ENCODE results near the gene NACC2. TPM values are rescaled to one million over a fixed set of nuclear protein-coding genes. Genes with fewer than 3 reads are reported as not detected.

Gene NACC2
- total and polyA plus RNA-seq, 9 of the 15 experiments (the other 6 are each of a cell fraction or from before 2014, with no cell fraction given) = 0.70 to 25.1 (median 5.6) TPM

DNA sequence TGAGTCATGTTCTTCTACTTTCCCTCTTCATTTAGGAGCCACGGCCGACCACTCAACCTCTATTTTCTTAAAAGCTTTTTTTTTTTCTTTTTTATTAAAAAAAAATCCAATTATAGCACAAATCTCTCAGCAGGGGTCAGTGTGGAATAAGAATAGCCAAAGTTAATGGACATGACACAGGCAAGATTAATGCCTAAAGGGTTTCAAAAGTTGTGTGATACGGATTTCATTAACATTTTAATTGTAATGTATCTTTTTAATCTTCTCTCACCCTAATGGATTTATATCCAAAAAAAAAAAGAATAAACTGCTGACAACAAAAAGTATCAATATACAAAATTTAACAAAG is 5.4 kb downstream of the NACC2 start (continued):
- TF ChIP-seq, protein P1, sequence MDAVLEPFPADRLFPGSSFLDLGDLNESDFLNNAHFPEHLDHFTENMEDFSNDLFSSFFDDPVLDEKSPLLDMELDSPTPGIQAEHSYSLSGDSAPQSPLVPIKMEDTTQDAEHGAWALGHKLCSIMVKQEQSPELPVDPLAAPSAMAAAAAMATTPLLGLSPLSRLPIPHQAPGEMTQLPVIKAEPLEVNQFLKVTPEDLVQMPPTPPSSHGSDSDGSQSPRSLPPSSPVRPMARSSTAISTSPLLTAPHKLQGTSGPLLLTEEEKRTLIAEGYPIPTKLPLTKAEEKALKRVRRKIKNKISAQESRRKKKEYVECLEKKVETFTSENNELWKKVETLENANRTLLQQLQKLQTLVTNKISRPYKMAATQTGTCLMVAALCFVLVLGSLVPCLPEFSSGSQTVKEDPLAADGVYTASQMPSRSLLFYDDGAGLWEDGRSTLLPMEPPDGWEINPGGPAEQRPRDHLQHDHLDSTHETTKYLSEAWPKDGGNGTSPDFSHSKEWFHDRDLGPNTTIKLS (IDR thresholded peaks at IDR 0.05; ENCODE audit: borderline replicate concordance, low read depth) = no peak
- peak; percentile 43; the same call in 1 of the 2 replicates for TF ChIP-seq SMC3 (conservative IDR thresholded peaks at IDR 0.05; ENCODE audit: insufficient read depth, low read depth, low read length)
- no peak for TF ChIP-seq ZNF274 (IDR thresholded peaks at IDR 0.05; ENCODE audit: borderline replicate concordance, low read depth, low read length)
- TF ChIP-seq ZEB2 (IDR thresholded peaks at IDR 0.05) = no peak
- TF ChIP-seq NONO (IDR thresholded peaks at IDR 0.05; ENCODE audit: low read depth in 2 of 2, low read length in 1 of 2) = no peak
- TF ChIP-seq ZNF324 (CRISPR knock-in tag; IDR thresholded peaks at IDR 0.05) = no peak
- no peak for TF ChIP-seq MYNN (IDR thresholded peaks at IDR 0.05)
- no peak for TF ChIP-seq MYNN (CRISPR knock-in tag; IDR thresholded peaks at IDR 0.05)
- TF ChIP-seq, protein P2, sequence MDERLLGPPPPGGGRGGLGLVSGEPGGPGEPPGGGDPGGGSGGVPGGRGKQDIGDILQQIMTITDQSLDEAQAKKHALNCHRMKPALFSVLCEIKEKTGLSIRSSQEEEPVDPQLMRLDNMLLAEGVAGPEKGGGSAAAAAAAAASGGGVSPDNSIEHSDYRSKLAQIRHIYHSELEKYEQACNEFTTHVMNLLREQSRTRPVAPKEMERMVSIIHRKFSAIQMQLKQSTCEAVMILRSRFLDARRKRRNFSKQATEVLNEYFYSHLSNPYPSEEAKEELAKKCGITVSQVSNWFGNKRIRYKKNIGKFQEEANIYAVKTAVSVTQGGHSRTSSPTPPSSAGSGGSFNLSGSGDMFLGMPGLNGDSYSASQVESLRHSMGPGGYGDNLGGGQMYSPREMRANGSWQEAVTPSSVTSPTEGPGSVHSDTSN (CRISPR knock-in tag; IDR thresholded peaks at IDR 0.05; ENCODE audit: low read depth) = no peak
- TF ChIP-seq, protein P2 (tag; conservative IDR thresholded peaks at IDR 0.05; ENCODE audit: low read depth) = peak; percentile 88
- TF ChIP-seq, protein P3, sequence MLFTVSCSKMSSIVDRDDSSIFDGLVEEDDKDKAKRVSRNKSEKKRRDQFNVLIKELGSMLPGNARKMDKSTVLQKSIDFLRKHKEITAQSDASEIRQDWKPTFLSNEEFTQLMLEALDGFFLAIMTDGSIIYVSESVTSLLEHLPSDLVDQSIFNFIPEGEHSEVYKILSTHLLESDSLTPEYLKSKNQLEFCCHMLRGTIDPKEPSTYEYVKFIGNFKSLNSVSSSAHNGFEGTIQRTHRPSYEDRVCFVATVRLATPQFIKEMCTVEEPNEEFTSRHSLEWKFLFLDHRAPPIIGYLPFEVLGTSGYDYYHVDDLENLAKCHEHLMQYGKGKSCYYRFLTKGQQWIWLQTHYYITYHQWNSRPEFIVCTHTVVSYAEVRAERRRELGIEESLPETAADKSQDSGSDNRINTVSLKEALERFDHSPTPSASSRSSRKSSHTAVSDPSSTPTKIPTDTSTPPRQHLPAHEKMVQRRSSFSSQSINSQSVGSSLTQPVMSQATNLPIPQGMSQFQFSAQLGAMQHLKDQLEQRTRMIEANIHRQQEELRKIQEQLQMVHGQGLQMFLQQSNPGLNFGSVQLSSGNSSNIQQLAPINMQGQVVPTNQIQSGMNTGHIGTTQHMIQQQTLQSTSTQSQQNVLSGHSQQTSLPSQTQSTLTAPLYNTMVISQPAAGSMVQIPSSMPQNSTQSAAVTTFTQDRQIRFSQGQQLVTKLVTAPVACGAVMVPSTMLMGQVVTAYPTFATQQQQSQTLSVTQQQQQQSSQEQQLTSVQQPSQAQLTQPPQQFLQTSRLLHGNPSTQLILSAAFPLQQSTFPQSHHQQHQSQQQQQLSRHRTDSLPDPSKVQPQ (CRISPR knock-in tag; IDR thresholded peaks at IDR 0.05; ENCODE audit: borderline replicate concordance) = no peak
- TF ChIP-seq ZC3H4 (CRISPR knock-in tag; IDR thresholded peaks at IDR 0.05; ENCODE audit: borderline replicate concordance) = no peak
- TF ChIP-seq ZNF77 (CRISPR knock-in tag; IDR thresholded peaks at IDR 0.05) = no peak
- TF ChIP-seq ZNF551 (CRISPR knock-in tag; IDR thresholded peaks at IDR 0.05) = no peak
- no peak for TF ChIP-seq MTA3 (IDR thresholded peaks at IDR 0.05; ENCODE audit: borderline replicate concordance)
- TF ChIP-seq, protein P4, sequence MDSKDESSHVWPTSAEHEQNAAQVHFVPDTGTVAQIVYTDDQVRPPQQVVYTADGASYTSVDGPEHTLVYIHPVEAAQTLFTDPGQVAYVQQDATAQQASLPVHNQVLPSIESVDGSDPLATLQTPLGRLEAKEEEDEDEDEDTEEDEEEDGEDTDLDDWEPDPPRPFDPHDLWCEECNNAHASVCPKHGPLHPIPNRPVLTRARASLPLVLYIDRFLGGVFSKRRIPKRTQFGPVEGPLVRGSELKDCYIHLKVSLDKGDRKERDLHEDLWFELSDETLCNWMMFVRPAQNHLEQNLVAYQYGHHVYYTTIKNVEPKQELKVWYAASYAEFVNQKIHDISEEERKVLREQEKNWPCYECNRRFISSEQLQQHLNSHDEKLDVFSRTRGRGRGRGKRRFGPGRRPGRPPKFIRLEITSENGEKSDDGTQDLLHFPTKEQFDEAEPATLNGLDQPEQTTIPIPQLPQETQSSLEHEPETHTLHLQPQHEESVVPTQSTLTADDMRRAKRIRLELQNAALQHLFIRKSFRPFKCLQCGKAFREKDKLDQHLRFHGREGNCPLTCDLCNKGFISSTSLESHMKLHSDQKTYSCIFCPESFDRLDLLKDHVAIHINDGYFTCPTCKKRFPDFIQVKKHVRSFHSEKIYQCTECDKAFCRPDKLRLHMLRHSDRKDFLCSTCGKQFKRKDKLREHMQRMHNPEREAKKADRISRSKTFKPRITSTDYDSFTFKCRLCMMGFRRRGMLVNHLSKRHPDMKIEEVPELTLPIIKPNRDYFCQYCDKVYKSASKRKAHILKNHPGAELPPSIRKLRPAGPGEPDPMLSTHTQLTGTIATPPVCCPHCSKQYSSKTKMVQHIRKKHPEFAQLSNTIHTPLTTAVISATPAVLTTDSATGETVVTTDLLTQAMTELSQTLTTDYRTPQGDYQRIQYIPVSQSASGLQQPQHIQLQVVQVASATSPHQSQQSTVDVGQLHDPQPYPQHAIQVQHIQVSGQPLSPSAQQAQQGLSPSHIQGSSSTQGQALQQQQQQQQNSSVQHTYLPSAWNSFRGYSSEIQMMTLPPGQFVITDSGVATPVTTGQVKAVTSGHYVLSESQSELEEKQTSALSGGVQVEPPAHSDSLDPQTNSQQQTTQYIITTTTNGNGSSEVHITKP (IDR thresholded peaks at IDR 0.05; ENCODE audit: partially characterized antibody) = no peak
- peak; percentile 37 for TF ChIP-seq ZNF316 (IDR thresholded peaks at IDR 0.05)
- TF ChIP-seq HNRNPUL1 (IDR thresholded peaks at IDR 0.05; ENCODE audit: low read length) = no peak
- no peak for TF ChIP-seq L3MBTL2 (IDR thresholded peaks at IDR 0.05)
- no peak for TF ChIP-seq ZNF764 (CRISPR knock-in tag; IDR thresholded peaks at IDR 0.05; ENCODE audit: low read depth)
- TF ChIP-seq HDAC6 (IDR thresholded peaks at IDR 0.05; ENCODE audit: low read depth, low read length) = no peak

Data from K562 (cell line).